ENCODE results near the gene KANSL1. TPM values are rescaled to one million over a fixed set of nuclear protein-coding genes. Genes with fewer than 3 reads are reported as not detected.

KANSL1 gene
- total and polyA plus RNA-seq, 9 of the 15 experiments (the other 6 are each of a cell fraction or from before 2014, with no cell fraction given), result 3.6 to 55.4 (median 31.8) TPM

DNA sequence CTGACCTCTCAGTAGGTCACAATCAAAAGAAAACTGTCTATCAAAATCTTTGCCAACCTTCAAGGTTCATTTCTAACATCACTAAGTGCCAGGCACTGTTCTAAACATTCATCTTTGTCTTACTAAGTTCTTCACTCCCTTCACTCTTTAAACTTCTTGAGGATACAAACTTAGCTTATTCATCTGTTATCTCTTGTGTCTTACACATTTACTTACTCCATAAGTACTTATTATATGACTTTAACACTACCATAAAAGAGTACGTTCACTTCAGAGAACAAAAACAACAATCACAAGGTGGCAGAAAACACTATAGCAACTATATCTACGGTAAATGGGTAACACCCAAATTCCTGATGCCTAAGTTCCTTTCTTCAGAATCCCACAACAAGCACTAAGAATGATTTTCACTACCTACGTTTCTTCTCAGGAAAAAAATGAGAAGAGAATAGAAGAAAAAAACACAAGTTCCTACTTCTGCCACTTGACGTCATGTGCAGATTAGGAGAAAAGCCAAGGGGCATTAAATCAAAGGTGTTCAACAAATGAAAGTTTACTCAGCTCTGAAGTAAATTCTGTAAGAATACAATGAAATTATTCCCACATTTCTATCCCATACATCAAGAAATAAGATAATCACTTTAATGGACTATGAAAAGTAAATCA, 29.2 kb downstream of the KANSL1 start:
- Histone ChIP-seq H3K4me1 (replicated peaks in 1 of 2; ENCODE audit: control insufficient read depth in 2 of 2, insufficient read depth in 2 of 2, low read length in 2 of 2) (peaks cover 0 to 9% of the 10 kb centered on the region in 2 experiments; a peak in 2 of 5 replicates), H3K27me3 (ENCODE audit: control insufficient read depth in 2 of 2, insufficient read depth in 2 of 2, low read length in 2 of 2) (no peaks in the 10 kb centered on the region)
- TF ChIP-seq JUNB (CRISPR knock-in tag; conservative IDR thresholded peaks at IDR 0.05) (no peak), GABPA (tag; conservative IDR thresholded peaks at IDR 0.05; ENCODE audit: low read depth) (no peak), CHCHD3 (CRISPR knock-in tag; IDR thresholded peaks at IDR 0.05) (no peak), THRAP3 (IDR thresholded peaks at IDR 0.05; ENCODE audit: borderline replicate concordance) (no peak), TOE1 (IDR thresholded peaks at IDR 0.05; ENCODE audit: borderline replicate concordance) (no peak), TOE1 (CRISPR knock-in tag; IDR thresholded peaks at IDR 0.05; ENCODE audit: borderline replicate concordance, low read depth) (no peak), RBM15 (IDR thresholded peaks at IDR 0.05; ENCODE audit: insufficient read depth, low read length) (no peak), RNF2 (IDR thresholded peaks at IDR 0.05) (no peak)
- TF ChIP-seq, protein P1, sequence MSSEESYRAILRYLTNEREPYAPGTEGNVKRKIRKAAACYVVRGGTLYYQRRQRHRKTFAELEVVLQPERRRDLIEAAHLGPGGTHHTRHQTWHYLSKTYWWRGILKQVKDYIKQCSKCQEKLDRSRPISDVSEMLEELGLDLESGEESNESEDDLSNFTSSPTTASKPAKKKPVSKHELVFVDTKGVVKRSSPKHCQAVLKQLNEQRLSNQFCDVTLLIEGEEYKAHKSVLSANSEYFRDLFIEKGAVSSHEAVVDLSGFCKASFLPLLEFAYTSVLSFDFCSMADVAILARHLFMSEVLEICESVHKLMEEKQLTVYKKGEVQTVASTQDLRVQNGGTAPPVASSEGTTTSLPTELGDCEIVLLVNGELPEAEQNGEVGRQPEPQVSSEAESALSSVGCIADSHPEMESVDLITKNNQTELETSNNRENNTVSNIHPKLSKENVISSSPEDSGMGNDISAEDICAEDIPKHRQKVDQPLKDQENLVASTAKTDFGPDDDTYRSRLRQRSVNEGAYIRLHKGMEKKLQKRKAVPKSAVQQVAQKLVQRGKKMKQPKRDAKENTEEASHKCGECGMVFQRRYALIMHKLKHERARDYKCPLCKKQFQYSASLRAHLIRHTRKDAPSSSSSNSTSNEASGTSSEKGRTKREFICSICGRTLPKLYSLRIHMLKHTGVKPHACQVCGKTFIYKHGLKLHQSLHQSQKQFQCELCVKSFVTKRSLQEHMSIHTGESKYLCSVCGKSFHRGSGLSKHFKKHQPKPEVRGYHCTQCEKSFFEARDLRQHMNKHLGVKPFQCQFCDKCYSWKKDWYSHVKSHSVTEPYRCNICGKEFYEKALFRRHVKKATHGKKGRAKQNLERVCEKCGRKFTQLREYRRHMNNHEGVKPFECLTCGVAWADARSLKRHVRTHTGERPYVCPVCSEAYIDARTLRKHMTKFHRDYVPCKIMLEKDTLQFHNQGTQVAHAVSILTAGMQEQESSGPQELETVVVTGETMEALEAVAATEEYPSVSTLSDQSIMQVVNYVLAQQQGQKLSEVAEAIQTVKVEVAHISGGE (CRISPR knock-in tag; IDR thresholded peaks at IDR 0.05), result no peak
- TF ChIP-seq, protein P2, sequence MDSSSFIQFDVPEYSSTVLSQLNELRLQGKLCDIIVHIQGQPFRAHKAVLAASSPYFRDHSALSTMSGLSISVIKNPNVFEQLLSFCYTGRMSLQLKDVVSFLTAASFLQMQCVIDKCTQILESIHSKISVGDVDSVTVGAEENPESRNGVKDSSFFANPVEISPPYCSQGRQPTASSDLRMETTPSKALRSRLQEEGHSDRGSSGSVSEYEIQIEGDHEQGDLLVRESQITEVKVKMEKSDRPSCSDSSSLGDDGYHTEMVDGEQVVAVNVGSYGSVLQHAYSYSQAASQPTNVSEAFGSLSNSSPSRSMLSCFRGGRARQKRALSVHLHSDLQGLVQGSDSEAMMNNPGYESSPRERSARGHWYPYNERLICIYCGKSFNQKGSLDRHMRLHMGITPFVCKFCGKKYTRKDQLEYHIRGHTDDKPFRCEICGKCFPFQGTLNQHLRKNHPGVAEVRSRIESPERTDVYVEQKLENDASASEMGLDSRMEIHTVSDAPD (CRISPR knock-in tag; IDR thresholded peaks at IDR 0.05), result no peak
- TF ChIP-seq, protein P3, sequence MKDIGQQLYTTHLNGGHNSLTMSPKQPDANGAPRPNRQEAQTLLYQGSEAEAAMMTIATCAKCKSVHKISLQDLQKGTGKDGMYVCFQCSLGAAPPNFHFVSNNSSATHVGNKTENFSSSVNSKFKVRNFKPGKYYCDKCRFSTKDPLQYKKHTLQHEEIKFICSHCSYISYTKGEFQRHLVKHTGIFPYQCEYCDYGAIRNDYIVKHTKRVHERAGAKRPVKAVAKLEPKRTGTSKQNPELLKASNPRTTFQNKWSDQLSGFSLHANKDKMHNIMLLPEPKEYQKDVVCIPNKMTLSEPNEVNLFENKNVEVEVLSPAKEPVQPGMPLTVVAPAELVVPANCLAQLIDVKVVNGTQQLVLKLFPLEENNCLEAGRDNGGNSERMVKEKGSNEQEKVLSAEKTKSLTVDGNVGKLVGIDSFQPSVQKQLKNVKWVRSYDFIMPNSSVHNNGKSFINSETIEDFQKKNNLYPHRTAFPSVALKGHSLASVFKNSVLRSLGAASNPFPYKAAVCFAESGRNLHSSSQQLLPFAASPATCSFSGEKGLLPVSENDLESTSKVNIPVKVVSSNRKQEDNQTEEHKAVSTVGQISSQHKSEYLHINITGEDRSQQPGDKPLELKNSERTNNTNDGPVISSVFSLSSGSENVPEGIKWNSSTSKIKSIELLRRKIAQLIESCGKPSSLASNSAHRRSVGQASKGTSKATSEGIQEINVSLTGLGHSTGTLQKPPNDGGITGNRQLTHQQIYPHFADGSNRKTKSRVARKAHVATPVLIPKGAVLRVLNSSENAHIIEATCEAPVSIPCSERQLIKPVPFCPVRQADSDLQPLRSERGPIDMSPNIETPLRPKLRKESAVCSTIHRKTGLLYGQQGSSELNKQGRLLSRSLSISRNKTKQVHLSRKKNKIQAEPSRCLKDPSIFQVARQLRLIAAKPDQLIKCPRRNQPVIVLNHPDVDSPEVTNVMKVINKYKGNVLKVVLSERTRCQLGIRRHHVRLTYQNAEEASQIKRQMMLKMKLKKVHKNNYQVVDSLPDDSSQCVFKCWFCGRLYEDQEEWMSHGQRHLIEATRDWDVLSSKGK (CRISPR knock-in tag; IDR thresholded peaks at IDR 0.05), result no peak

More for the DNA sequence above, 29.2 kb downstream of the KANSL1 start:
- Histone ChIP-seq H4K20me1 (replicated peaks; ENCODE audit: control insufficient read depth, insufficient read depth, low read length) (peaks cover 34% of the 10 kb centered on the region), H3K36me3 (ENCODE audit: control insufficient read depth, insufficient read depth, low read length) (peaks cover 33% of the 10 kb centered on the region), H3K4me2 (ENCODE audit: insufficient read depth, low read length) (no peak overlapping the region), H2AFZ (ENCODE audit: low read depth, low read length) (no peak overlapping the region), H3K79me2 (ENCODE audit: control insufficient read depth, insufficient read depth, low read length) (peaks cover 97% of the 10 kb centered on the region), H3K27ac (ENCODE audit: extremely low read depth, low read depth, low read length) (no peak overlapping the region), H3K9me3 (replicated peaks; ENCODE audit: control insufficient read depth, insufficient read depth, low read depth, low read length) (no peaks in the 10 kb centered on the region), H3K9me1 (ENCODE audit: control insufficient read depth, insufficient read depth, low read length) (peaks cover 6% of the 10 kb centered on the region), H3K9ac (ENCODE audit: insufficient read depth in 1 of 2, low read depth in 2 of 2, low read length in 2 of 2) (no peak overlapping the region), H3K4me3 (no peak overlapping the region)
- no TSS peak for BruUV-seq (replicated peaks)
- intact Hi-C loops (cut with micrococcal nuclease), result no loop called here
- FAIRE-seq (no peak), DNase-seq (ENCODE audit: extremely low read depth in 1 of 4, low spot score in 3 of 4) (no peak), ATAC-seq (no peak)
- 64% methylated on average over 4 of the region's 4 CpGs for WGBS (ENCODE audit: insufficient coverage, low coverage, missing lambda C conversion rate)
- in situ Hi-C loops (cut with MboI), result no loop called here
- CTCF ChIA-PET (ENCODE audit: low intra/inter-chr PET ratio), result interaction anchor here (0.6 kb wide), 1 partner anchor 10 kb away, joined by 3 read pairs; no protein-coding TSS in a partner anchor
- POLR2A ChIA-PET, result interaction anchor here (0.7 to 3.7 kb wide), 10 partner anchors 10 to 162 kb away, joined by 3 to 26 read pairs (median 4); no protein-coding TSS in a partner anchor

Data from K562 (cell line).